ENCODE data around the gene PIK3AP1.

GRCh38 chr10:96768136-96768535 lies 47.8 kb upstream of the PIK3AP1 start:
- TF ChIP-seq CTCF (IDR thresholded peaks at IDR 0.05) = no peak
- TF ChIP-seq POLR2A (IDR thresholded peaks at IDR 0.05) = no peak
- TF ChIP-seq POLR2AphosphoS5 (IDR thresholded peaks at IDR 0.05) = no peak
- no peak for TF ChIP-seq EP300 (IDR thresholded peaks at IDR 0.05)

All from stomach (tissue), 4 donors.